ENCODE results near the gene PALLD.

GRCh38 chr4:168874083-168874482 is 377.2 kb downstream of the PALLD start:
- TF ChIP-seq POLR2A (IDR thresholded peaks at IDR 0.05): no peak
- TF ChIP-seq CTCF (IDR thresholded peaks at IDR 0.05): no peak

Measured in right lobe of liver (tissue), 4 donors.